Ovary (tissue), 3 donors: ENCODE data around the gene POTEF.

Experiments
- CTCF ChIP-seq, 3 donors: fragments of 450-650 bp in 2 of 3; fragments of 200-600 bp in 1 of 3; IDR thresholded peaks; one replicate each; pipeline versions ENCODE4 v1.5.1 to v1.8.0; 2016 to 2022; ENCODE audit warnings: antibody characterized with exemption in 3 of 3, mild to moderate bottlenecking in 1 of 3
- EP300 ChIP-seq: sonication (generic); formaldehyde crosslinking; IDR thresholded peaks from one replicate; pipeline ENCODE4 v1.6.1; 2017; ENCODE audit warnings: antibody characterized with exemption
- donor health status: DM: no; HTN: no; CAD: no.

GRCh38 chr2:130169896-130170295, 40.9 kb upstream of the POTEF start:
- TF ChIP-seq CTCF (IDR thresholded peaks at IDR 0.05) (no peak), EP300 (no peak)
